ENCODE data around the gene CCBE1. TPM values are rescaled to one million over a fixed set of nuclear protein-coding genes. Genes with fewer than 3 reads are reported as not detected.

The CCBE1 gene
- polyA plus RNA-seq, 1 of the 3 experiments (the other 2 are of a cell fraction), result 5.0 TPM

- TF ChIP-seq IRF3 (IDR thresholded peaks at IDR 0.05; ENCODE audit: low read depth, low read length) (no peak), RCOR1 (IDR thresholded peaks at IDR 0.05; ENCODE audit: low read length) (no peak), CTCF (IDR thresholded peaks at IDR 0.05) (no peak), POLR2AphosphoS5 (IDR thresholded peaks at IDR 0.05; ENCODE audit: low read depth, low read length) (no peak), TAF1 (IDR thresholded peaks at IDR 0.05; ENCODE audit: borderline replicate concordance, low read depth, low read length) (no peak), EP300 (IDR thresholded peaks at IDR 0.05; ENCODE audit: borderline replicate concordance in 1 of 2, low read depth in 1 of 2, low read length in 1 of 2) (no peak)
These were observed 63.2 kb downstream of the CCBE1 start (continued) for GRCh38 chr18:59633961-59634485.

- Histone ChIP-seq H3F3A (replicated peaks; ENCODE audit: insufficient read depth) (no peaks in the 10 kb centered on the region), H3K4me1 (ENCODE audit: control insufficient read depth in 1 of 2, insufficient read depth in 2 of 2, low read depth in 1 of 2, low read length in 1 of 2) (peaks cover 0 to 6% of the 10 kb centered on the region in 2 experiments; a peak in 2 of 4 replicates), H3K27ac (ENCODE audit: low read depth in 2 of 2, low read length in 1 of 2) (no peak overlapping the region), H3K9me2 (no peaks in the 10 kb centered on the region), H3K4me2 (no peak overlapping the region), H3K9me3 (no peaks in the 10 kb centered on the region), H3K27me3 (ENCODE audit: insufficient read depth) (no peaks in the 10 kb centered on the region), H4K20me1 (ENCODE audit: insufficient read depth) (no peaks in the 10 kb centered on the region), H3K79me2 (ENCODE audit: insufficient read depth) (peaks cover 14% of the 10 kb centered on the region; the same call in 1 of the 2 replicates), H2AFZ (ENCODE audit: low read depth) (no peak overlapping the region), H3K4me3 (ENCODE audit: low read depth in 2 of 2, low read length in 1 of 2) (no peak overlapping the region), H3K9ac (no peak overlapping the region), H3K36me3 (replicated peaks in 1 of 2; ENCODE audit: control insufficient read depth in 1 of 2, insufficient read depth in 2 of 2, low read length in 1 of 2) (no peaks in the 10 kb centered on the region)
- TF ChIP-seq CTCF (IDR thresholded peaks at IDR 0.05), result no peak
- no peak for TF ChIP-seq GABPA (IDR thresholded peaks at IDR 0.05; ENCODE audit: low read depth)
- no peak for TF ChIP-seq REST (IDR thresholded peaks at IDR 0.05; ENCODE audit: low read depth, low read length)
- no peak for TF ChIP-seq POLR2AphosphoS5 (IDR thresholded peaks at IDR 0.05; ENCODE audit: low read depth, low read length)
- no peak for TF ChIP-seq MAX (IDR thresholded peaks at IDR 0.05; ENCODE audit: low read depth)
- TF ChIP-seq RCOR1 (IDR thresholded peaks at IDR 0.05; ENCODE audit: low read length), result no peak
- TF ChIP-seq CHD2 (IDR thresholded peaks at IDR 0.05; ENCODE audit: low read length, partially characterized antibody), result no peak
- TF ChIP-seq RAD21 (IDR thresholded peaks at IDR 0.05; ENCODE audit: low read length), result no peak
- no peak for TF ChIP-seq ELF1 (IDR thresholded peaks at IDR 0.05)
- TF ChIP-seq TCF12 (IDR thresholded peaks at IDR 0.05), result no peak
- POLR2A ChIA-PET, result no interaction called here
- DNase-seq, result no peak
- CTCF ChIA-PET, result interaction anchor here (0.6 to 4.2 kb wide), 2 partner anchors 176 to 190 kb away, joined by 3 to 74 read pairs; no protein-coding TSS in a partner anchor
- WGBS (ENCODE audit: low lambda C conversion rate), result 87% methylated on average over 7 of the region's 7 CpGs
These were observed 63.9 kb downstream of the CCBE1 start for GRCh38 chr18:59633317-59633716.
